ENCODE results near the gene ZNF511.
A peak's percentile ranks its signal among the peaks of the same experiment; 100 is the strongest.

ZNF511 gene

DNA sequence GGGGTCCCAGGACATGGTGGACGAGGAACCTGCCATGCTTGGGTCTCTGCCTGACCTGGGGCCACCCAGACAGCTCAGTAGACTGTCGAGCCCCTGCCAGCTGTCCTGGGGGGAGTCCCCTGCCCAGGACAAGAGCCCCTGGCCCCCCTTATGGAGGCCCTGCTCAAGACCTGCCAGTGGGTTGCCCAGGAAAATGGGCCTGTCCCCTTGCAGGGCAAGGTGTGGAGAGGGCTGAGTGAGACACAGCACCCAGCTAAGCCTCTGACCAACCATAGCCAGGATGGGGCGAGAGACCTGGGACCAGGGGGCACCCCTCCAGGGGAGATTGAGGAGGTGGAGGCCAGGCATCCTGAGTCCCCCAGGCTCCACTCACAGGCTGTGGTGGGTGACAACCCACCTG lies 47.3 kb downstream of the ZNF511 start:
- no peak for DNase-seq

- no peak for DNase-seq
These were observed 48.0 kb downstream of the ZNF511 start for GRCh38 chr10:133356549-133357284.

- peak; percentile 68 for DNase-seq
These were observed 48.8 kb downstream of the ZNF511 start, which contains the start of gene FUOM for GRCh38 chr10:133357285-133358161. TSS of gene FUOM (minus strand) at chr10:133358019. CDS start at chr10:133358007, 12 bp downstream.

- no peak for DNase-seq
These were observed 49.6 kb downstream of the ZNF511 start for GRCh38 chr10:133358162-133358924.

DNA sequence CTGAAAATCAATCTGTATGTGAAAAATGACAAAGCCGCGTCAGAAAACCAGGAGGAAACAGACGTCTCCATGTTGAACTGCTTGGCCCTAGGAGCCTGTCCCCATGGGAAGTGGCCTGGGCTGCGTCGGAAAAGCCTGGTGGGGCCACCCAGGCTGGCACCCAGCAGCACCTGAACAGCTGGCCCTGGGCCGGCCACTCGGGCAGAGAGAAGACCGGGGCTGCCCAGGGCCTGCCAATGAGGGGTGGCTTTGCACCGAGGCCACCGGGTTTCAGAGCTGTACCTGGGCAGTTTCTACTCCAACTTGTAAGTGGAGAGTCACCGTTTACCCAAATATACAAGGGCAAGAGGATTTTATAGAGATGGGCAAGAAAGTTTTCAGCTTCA lies 50.2 kb downstream of the ZNF511 start:
- no peak for DNase-seq

DNA sequence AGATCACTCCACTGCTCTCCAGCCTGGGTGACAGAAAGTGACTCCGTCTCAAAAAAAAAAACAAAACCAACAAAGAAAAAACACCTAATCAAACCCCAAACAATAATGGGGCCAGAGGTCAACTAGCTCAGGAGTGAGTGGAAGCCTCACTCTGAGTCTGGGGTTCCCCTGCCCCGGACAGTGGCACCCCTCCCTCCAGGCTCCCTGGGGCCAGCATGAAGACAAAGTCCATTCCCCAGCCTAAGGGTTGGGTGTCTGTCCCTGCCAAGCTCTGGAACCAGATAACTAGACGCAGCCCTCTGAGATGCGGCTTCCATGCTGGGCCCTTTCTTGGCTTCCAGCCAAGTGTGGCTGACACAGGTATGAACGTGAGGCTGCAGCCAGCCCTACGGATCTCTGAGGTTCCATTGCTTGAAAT lies 50.8 kb downstream of the ZNF511 start:
- no peak for DNase-seq

DNA sequence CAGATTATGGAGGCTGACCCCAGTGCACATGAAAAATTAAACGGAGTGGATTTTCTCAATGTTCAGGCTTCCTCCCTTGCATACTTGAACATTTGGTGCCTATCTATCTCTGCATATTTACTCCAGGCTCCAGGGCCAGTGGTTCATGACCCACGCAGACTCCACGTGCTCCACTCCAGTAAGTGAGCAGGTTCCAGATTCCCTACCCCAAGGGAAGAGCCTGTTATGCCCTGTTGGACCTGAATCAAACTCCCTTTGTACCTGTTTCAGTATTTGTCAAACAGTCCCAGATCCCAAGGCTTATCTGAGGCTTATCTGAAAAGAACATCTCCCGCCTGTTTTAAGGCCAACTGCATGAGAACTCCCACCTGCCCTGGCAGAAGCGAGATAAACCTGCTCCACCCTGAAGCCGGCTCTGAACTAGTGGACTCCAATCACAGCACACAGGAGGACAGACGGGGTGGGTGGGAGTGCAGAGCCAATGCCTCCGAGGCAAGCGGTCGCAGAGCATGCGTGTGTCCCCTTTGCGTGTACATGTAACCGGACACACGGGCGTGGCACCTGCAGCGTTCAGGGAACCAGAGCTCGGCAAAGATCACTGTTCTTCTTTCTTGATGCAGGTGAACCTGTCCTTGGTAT lies 51.4 kb downstream of the ZNF511 start:
- DNase-seq, result no peak

- no peak for DNase-seq
These were observed 52.5 kb downstream of the ZNF511 start for GRCh38 chr10:133361227-133361626.

DNA sequence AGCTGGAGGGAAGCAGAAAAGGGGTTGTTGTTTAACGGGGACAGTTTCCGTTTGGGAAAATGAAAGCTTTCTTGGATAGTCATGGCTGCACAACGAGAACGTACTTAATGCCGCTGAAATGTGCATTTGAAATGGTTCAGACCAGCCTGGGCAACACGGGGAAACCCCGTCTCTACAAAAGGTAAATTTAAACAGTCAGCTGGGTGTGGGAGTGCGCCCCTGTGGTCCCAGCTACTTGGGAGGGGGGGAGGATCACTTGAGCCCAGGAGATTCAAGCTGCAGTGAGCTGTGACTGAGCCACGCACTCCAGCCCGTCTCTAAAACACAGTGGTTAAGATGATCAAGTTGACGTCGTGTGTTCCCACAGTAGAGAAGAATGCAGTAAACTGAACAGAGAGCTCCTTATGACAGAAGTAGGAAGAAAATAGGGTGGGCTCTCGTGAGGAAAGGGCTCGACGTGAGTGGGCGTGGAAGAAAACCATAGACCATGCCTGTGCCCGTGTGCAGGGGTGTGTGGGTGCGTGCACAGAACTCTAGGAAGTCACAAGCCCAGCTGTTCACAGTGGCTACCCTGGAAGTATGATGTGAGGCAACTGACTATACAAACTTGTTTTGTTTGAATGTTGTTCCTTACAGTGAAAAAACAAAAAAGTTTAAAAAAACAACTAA lies 53.2 kb downstream of the ZNF511 start:
- no peak for DNase-seq

Data from T-helper 9 cell (primary cell).